Hepatocyte (in vitro differentiated cells): Measurements from ENCODE around the gene GDPD5.

Source experiments
- EZH2 ChIP-seq: fragments of 200-600 bp; sonication (generic); IDR thresholded peaks from 2 replicates; pipeline ENCODE4 v1.6.1; 2016; ENCODE audit warnings: antibody characterized with exemption, mild to moderate bottlenecking, borderline replicate concordance
- TF ChIP-seq, protein P1 (sequence below): fragments of 200-600 bp; sonication (generic); IDR thresholded peaks from 2 replicates; pipeline ENCODE4 v1.5.1; 2016; ENCODE audit warnings: antibody characterized with exemption, mild to moderate bottlenecking; ENCODE audit not compliant: poor library complexity

DNA sequence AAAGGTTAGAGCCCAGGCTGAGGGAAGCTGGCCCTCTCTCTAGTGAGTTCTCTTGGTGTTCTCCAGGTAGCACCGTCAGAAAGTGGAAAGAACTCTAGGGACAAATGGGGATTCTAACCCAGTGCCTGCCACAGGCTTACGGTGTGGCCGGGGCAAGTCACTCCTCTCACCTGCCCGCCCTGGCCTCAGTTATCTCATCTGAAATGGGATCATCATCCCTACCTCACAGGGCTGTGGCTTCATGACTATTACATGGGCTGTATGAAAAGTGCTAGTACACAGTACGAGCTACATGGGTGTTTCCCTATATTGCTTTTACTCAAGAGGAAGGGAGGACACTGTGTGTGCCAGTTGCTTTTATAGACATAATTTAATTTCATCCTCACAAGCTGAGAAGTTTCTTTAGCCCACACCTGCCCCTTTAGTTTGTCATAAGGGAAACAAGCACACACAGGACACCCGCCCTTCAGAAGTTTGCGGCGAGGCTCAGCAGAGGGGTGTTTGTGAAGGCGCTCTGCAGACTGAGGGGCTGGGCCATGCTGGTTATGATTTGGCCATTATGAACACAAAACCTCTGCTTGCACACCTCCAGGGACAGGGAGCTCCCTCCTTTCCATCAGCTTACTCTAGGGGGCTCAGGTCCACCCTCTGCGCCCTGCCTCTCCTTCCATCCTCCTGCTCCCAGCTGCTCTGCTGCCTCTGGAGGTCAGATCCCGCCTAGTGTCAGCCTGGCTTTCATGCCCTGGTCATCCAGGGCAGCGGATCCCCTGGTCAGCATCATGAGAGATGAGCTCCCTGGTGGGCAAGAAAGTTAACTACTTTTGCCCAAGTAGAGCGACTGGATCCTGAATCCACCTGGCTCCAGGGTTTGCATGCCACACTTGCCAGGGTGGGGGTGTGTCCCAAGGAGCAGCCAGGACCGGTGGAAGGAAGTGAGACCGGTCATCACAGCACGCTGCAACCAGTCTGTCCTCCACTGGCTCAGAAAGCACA lies 93.9 kb downstream of the GDPD5 start:
- TF ChIP-seq, protein P1, sequence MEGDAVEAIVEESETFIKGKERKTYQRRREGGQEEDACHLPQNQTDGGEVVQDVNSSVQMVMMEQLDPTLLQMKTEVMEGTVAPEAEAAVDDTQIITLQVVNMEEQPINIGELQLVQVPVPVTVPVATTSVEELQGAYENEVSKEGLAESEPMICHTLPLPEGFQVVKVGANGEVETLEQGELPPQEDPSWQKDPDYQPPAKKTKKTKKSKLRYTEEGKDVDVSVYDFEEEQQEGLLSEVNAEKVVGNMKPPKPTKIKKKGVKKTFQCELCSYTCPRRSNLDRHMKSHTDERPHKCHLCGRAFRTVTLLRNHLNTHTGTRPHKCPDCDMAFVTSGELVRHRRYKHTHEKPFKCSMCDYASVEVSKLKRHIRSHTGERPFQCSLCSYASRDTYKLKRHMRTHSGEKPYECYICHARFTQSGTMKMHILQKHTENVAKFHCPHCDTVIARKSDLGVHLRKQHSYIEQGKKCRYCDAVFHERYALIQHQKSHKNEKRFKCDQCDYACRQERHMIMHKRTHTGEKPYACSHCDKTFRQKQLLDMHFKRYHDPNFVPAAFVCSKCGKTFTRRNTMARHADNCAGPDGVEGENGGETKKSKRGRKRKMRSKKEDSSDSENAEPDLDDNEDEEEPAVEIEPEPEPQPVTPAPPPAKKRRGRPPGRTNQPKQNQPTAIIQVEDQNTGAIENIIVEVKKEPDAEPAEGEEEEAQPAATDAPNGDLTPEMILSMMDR = no peak
- TF ChIP-seq EZH2 = no peak
